Endothelial cell of umbilical vein (primary cell): ENCODE data around the gene STUM.

Source experiments
- CTCF ChIP-seq, 2 donors: IDR thresholded peaks; 1 replicate in 1 of 2; 2 replicates in 1 of 2; pipeline ENCODE4 v1.5.1; 2011; ENCODE audit warnings: low read length in 2 of 2, mild to moderate bottlenecking in 2 of 2, moderate library complexity in 2 of 2, control low read depth in 1 of 2, inconsistent platforms in 1 of 2, low read depth in 1 of 2; ENCODE audit not compliant: insufficient read depth in 1 of 2; ENCODE audit errors: extremely low read depth in 1 of 2
- EZH2 ChIP-seq: IDR thresholded peaks from 2 replicates; pipeline ENCODE4 v1.6.1; 2012; ENCODE audit warnings: borderline replicate concordance, low read depth, mild to moderate bottlenecking, moderate library complexity, low read length, inconsistent platforms; ENCODE audit not compliant: severe bottlenecking
- FOS ChIP-seq: IDR thresholded peaks from 2 replicates; pipeline ENCODE4 v1.6.1; 2011; ENCODE audit warnings: mild to moderate bottlenecking, low read length, moderate library complexity, borderline replicate concordance; ENCODE audit not compliant: insufficient read depth
- GATA2 ChIP-seq: IDR thresholded peaks from 2 replicates; pipeline ENCODE4 v1.7.0; 2011; ENCODE audit warnings: low read depth, mild to moderate bottlenecking, moderate library complexity, mixed read lengths, low read length; ENCODE audit not compliant: insufficient read length, insufficient read depth
- MAX ChIP-seq: IDR thresholded peaks from 2 replicates; pipeline ENCODE4 v1.6.1; 2011; ENCODE audit not compliant: insufficient read depth, insufficient read length
- MYC ChIP-seq: IDR thresholded peaks from one replicate; pipeline ENCODE4 v1.6.1; 2011; ENCODE audit warnings: mild to moderate bottlenecking, low read depth, low read length
- POLR2A ChIP-seq: IDR thresholded peaks from 2 replicates; pipeline ENCODE4 v1.6.1; 2012; ENCODE audit warnings: low read depth, mild to moderate bottlenecking, control low read depth, low read length
- POLR2AphosphoS5 ChIP-seq: IDR thresholded peaks from 2 replicates; pipeline ENCODE4 v1.6.1; 2012; ENCODE audit warnings: low read depth, mild to moderate bottlenecking, control low read depth, low read length, moderate library complexity; ENCODE audit not compliant: insufficient read depth

GRCh38 chr1:226627050-226627755 is 78.6 kb downstream of the STUM start:
- TF ChIP-seq POLR2A (no peak), EZH2 (no peak), CTCF (IDR thresholded peaks at IDR 0.05; ENCODE audit: extremely low read depth in 1 of 2, insufficient read depth in 1 of 2, low read depth in 1 of 2, low read length in 2 of 2) (no peak), POLR2AphosphoS5 (no peak), MAX (no peak), GATA2 (no peak), MYC (no peak), FOS (no peak)
